ELR (cell line): ENCODE results near the gene SAXO2.
A peak's percentile ranks its signal among the peaks of the same experiment; 100 is the strongest.
"Not testable (repeated sequence)": the region's sequence is repeated elsewhere in the genome, so short reads cannot be mapped to it uniquely, and the experiment has no call there.

Experiments
- DNase-seq: peaks from one replicate; pipeline ENCODE4 v3.0.0-alpha.2; 2015; ENCODE audit warnings: low read depth

SAXO2 gene

DNA sequence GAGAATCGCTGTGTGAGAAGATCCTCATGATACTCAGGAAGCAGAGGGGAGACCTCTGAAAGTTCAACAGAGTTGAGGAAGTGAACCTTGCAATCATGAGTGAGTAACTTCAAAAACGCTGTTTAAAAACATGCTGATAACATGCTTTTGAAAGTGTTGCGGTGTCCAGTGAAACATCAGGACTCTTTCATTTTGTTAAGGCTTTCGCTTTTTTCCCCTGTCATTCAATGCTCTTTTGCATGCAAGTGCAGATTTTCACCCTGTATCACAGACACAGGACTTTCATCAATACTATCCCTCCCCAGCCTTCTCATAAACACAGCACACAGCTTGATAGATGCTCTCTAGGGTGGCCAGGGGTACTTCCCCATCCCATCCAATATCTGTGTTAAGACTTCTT, 23.9 kb downstream of the SAXO2 start:
- not testable (repeated sequence) for DNase-seq

GRCh38 chr15:82288202-82288601, 25.6 kb downstream of the SAXO2 start:
- DNase-seq: not testable (repeated sequence)

GRCh38 chr15:82292271-82292670, 29.7 kb downstream of the SAXO2 start:
- DNase-seq: peak; percentile 30

GRCh38 chr15:82294061-82294690, 31.6 kb downstream of the SAXO2 start:
- no peak for DNase-seq

- DNase-seq: no peak
Measured at GRCh38 chr15:82297546-82297945, 34.9 kb downstream of the SAXO2 start.

- DNase-seq: no peak
Measured at GRCh38 chr15:82298032-82298431, 35.4 kb downstream of the SAXO2 start.

GRCh38 chr15:82298520-82298919, 35.9 kb downstream of the SAXO2 start:
- no peak for DNase-seq

GRCh38 chr15:82299511-82299914, 36.9 kb downstream of the SAXO2 start:
- not testable (repeated sequence) for DNase-seq

- peak; percentile 34 for DNase-seq
Measured at GRCh38 chr15:82300326-82300725, 37.7 kb downstream of the SAXO2 start.

- no peak for DNase-seq
Measured at GRCh38 chr15:82300883-82301282, 38.3 kb downstream of the SAXO2 start.

DNA sequence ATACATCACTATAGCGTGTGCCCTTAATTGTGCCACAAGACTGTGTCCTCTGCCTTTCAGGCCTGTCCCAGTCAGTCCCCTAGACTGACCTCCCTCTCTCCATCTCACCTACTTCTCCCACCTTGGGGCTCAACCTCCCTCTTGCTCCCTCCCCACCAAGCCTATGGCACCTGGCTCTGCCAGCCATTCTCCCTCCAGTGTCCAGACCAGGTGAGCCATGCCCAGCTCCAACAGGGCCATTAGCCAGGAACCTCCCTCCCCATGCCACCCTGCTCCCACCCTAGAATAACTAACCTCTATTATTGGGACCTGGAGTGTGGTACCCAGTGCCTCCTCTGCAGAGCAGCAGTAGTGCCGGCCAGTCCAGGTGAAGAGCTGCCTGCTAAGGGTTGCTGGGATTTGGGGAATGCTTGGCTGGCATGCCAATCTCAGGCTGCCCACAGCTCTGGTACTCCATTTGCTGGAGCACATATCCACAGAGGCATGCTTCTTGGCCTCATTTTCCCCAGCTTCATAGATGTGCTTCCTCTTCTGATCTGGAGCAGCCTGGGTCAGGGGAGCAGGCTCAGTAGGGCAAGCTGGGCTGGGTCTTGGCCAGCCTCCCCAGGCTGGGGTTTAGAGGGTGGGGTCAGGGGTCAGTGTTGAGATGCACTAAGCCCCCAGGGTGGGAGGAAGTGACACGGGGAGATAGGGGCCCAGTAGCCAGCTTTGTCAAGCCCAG, 38.8 kb downstream of the SAXO2 start:
- DNase-seq: no peak

- DNase-seq: no peak
Measured at GRCh38 chr15:82303956-82304777, 41.5 kb downstream of the SAXO2 start.

DNA sequence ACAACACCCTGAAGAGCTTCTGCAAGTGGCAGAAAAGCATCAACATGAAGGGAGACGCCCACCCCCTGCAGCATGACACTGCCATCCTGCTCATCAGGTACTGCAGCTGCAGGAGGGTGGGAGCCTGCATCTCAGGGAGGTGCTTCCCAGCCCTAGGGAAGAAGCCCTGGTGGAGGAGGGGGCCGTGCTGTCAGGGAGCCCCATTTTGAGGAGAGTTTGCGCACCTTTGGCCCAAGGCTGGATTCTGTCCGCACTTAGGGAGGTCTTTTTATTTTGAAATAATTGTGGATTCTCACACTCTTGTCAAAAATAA, 42.1 kb downstream of the SAXO2 start:
- no peak for DNase-seq

DNA sequence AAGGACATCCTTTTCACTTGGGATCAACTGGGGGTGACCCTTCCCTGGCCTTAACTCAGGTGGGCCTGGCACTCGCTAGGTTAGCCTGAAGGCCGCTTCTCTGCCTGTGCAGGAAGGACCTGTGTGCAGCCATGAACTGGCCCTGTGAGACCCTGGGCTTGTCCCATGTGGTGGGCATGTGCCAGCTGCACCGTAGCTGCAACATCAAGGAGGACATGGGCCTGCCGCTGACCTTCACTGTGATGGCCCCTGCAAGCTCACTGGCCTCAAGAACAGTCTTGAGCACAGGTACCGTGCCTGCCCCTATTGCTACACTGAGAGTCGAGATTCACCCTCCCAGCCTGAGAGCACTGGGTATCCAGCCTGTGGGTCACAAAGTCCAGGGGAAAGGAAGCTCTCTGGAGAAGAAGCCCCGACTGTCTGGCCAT, 43.0 kb downstream of the SAXO2 start:
- DNase-seq: no peak

DNA sequence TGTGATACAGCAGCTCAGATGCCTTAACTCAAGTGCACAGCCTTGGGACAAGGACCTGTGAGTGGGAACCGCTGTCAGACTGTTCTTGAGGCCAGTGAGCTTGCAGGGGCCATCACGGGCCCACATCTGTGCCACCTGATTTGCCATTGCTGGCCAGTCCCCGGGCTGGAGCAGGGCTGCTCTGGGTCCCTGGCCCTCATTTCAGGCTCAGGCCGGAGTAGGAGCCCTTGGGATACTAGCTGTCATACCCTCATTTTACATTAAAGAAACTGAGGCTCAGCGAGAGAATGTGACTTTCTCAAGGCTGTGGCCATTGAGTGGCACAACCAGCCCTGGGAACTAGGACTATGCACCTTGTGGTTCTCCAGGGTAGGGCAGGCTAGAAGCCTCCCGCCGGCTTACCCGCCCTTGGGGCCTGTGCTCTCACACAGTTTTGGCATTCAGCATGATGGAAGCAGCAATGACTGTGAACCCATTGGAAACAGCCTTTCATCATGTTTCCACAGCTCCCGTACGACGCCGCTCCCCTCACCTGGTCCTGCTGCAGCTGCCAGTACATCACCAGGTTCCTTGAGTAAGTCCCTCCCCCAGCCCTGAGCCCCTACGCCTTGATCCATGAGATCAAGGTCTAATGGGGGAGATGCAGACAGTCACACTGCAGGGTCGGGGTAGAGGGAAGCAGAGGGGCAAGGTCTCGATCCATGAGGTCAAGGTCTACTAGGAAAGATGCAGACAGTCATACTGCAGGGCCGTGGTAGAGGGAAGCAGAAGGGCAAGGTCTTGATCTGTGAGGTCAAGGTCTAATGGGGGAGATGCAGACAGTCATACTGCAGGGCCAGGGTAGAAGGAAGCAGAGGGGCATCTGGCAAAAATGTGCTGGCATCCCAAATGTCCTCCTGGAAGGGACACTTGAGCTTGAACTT, 44.4 kb downstream of the SAXO2 start:
- DNase-seq: no peak

DNA sequence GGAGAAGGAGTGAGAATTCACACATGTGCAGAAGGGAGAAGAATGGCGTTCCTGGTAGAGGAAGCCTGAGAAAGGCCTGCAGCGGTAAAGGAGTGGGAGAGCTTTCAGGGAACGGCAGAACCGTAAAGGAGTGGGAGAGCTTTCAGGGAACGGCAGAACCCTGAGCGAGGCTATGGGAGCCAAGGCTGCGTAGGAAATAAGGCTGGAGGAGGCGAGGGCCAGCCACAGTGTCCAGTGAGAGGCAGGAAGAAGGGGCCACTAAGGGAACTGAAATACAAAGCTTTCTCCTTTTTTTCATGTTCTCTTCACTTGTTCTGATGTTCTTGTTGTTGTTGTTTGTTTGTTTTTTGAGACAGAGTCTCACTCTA, 45.1 kb downstream of the SAXO2 start:
- no peak for DNase-seq

- DNase-seq: no peak
Measured at GRCh38 chr15:82309802-82310201, 47.2 kb downstream of the SAXO2 start.

GRCh38 chr15:82311321-82311720, 48.7 kb downstream of the SAXO2 start:
- DNase-seq: not testable (repeated sequence)

GRCh38 chr15:82312586-82313349, 50.1 kb downstream of the SAXO2 start:
- DNase-seq: peak; percentile 44

DNA sequence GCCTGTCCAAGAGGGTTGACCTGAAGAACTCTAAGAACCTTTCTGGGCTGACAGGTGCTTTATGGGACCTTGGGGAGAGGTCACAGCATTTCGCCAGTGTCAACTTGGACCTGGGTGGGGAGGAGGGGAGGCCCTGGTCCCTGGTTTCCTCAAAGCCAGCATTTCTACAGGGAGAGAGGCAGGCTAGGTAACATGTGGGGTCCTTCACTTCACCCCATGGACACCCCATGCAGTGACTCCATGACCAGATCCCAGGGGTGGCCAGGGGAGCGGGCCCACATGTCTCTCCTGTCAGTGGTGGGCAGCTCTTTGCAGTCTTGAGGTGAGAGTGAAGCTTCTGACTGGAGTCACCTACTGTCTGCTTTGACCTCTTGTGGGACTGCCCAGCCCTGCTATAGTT, 50.8 kb downstream of the SAXO2 start:
- DNase-seq: no peak
